Islet precursor cell (in vitro differentiated cells): ENCODE results near the gene TRAPPC10.

Source experiments
- DNase-seq: peaks from one replicate; pipeline ENCODE4 v3.0.0-alpha.2; 2018

TRAPPC10 gene

GRCh38 chr21:44003307-44003966 lies 8.7 kb upstream of the TRAPPC10 start:
- no peak for DNase-seq

- no peak for DNase-seq
Observed at GRCh38 chr21:44005071-44005470, 7.0 kb upstream of the TRAPPC10 start.

DNA sequence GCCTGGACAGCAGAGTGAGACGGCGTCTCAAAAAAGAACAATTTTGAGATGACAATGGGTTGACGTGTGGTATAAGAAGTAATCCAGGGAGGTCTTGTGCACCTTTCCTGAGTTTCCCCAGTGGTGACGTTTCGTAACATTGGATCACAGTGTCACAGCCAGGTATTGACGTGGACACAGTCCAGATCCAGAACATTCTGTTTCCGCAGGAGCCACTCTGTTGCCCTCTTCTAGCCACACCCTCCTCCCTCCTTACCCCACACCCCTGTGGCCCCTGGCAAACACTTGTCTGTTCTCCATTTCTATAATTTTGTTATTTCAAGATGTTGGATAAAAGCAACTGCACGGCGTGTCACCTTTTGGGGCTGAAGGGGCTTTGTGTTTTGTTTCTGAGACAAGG lies 6.5 kb upstream of the TRAPPC10 start:
- no peak for DNase-seq

DNA sequence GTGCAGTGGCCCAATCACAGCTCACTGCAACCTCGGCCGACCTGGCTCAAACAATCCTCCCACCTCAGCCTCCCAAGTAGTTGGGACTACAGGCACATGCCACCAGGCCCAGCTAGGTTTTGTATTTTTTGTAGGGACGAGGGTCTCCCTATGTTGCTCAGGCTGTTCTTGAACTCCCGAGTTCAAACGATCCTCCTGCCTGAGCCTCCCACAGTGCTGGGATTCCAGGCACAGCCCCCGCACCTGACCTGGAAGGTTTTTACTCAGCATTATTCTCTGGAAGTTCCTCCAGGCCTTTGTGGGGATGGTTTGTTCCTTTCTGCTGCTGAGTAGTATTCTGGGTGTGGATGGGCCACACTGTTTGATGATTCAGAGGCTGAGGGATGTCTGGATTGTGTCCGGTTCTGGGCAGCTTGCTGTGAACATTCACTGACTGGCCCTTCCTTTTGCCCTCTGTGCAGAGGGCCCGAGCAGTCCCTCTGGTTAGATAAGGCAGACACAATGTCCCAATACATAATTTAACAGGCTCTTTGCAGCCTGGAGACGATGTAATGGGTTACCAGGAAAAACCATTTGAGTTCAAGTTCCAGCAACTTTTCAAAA lies 6.0 kb upstream of the TRAPPC10 start:
- DNase-seq = peak; percentile 96

GRCh38 chr21:44006656-44007055 lies 5.5 kb upstream of the TRAPPC10 start:
- peak; percentile 71 for DNase-seq

GRCh38 chr21:44010429-44010828 lies 1.7 kb upstream of the TRAPPC10 start:
- DNase-seq = peak; percentile 67

- DNase-seq = no peak
Observed at GRCh38 chr21:44011123-44011522, 986 bp upstream of the TRAPPC10 start.

GRCh38 chr21:44012474-44013379 lies 618 bp downstream of the TRAPPC10 start:
- peak; percentile 82 for DNase-seq

DNA sequence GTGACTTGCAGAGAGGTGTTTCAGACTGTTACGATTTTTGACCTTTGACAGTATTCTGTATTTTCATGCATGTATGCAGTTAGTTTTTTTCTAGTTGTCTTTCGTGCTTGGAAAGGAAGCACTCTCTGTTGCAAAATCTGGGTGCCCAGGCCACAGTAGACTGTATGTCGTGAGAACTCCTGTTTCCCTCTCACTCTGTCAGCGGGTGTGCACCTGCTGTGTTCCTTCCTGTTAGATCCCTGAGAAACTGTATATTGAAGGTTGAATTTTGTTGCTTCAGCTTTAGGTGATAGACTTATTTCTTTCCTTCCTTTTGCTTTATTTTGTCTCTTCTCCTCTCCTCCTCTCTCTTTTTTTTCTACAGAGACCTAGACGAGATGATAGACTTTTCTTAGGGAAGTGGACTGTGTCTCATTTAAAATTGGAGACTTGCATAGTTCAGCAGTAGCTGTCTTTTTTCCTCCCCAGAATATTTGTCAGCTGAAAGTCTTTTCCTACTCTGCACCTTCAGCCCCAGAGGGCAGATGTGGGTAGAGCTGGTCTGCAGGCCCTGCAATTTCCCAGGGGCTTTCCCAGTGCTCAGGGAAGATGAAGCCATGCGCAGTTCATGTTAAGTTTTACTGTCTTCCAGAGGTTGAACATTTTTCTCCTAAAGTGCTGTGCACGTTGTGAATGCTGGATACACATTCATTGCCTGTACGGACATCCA lies 1.4 kb downstream of the TRAPPC10 start:
- DNase-seq = no peak

GRCh38 chr21:44017601-44018000 lies 5.5 kb downstream of the TRAPPC10 start:
- DNase-seq = no peak

DNA sequence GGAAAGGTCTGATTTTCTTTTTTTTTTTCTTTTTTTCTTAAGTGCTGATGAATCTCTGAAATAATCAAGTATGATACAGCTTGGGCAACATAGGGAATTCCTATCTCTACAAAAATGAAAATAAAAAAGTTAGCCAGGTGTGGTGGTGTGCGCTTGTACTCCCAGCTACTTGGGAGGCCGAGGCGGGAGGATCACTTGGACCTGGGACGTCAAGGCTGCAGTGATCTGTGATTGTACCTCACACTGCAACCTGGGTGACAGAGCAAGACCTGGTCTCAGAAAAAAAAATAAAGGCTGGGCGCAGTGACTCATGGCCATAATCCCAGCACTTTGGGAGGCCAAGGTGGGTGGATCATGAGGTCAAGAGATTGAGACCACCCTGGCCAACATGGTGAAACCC lies 6.0 kb downstream of the TRAPPC10 start:
- DNase-seq = no peak

GRCh38 chr21:44018813-44019567 lies 6.9 kb downstream of the TRAPPC10 start:
- no peak for DNase-seq

GRCh38 chr21:44019568-44019958 lies 7.5 kb downstream of the TRAPPC10 start:
- DNase-seq = no peak

GRCh38 chr21:44020551-44020950 lies 8.4 kb downstream of the TRAPPC10 start:
- no peak for DNase-seq

DNA sequence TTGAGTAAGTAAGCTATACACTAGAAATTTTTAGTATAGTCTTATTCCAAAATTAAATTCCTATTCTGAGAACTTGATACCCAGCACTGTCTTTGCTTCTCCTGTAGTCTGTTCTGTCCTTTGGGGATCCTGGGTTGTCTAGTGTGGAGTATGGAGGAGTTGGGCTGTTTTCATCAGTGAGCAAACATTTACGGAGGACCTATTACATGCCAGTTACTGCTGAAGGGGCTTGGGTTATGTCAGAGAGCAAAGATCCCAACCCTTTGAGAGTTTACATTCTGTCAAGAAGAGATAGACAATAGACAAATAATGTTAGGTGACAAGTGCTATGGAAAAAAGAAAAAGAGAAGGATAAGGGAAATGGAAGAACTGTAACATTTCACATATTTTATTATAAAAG lies 9.0 kb downstream of the TRAPPC10 start:
- DNase-seq = no peak

- peak; percentile 19 for DNase-seq
Observed at GRCh38 chr21:44024257-44024656, 12.1 kb downstream of the TRAPPC10 start.

DNA sequence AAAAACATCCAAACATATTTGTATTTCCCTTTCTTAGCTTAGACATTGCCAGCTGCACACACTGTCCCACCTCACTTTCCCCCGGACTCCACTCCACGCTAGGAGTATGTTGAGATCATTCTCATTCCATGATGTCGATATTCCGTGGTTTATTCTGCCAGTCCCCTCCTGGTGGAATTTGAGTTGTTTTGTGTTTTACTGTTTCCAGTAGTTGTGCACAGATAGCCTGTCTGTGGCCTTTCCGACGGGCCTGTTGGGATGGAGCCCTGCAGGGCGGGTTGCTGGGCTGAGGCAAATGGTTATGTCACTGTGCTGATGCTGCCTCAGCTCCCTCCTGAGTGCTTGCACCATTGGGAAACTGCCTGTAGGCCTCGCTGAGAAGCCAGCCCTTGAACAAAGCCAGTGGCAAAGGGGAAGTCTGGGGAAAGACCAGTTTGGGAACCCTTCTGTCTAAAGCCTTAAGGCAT lies 12.8 kb downstream of the TRAPPC10 start:
- peak; percentile 88 for DNase-seq

- DNase-seq = peak; percentile 21
Observed at GRCh38 chr21:44027607-44028286, 15.6 kb downstream of the TRAPPC10 start.

GRCh38 chr21:44028287-44028659 lies 16.2 kb downstream of the TRAPPC10 start:
- peak; percentile 23 for DNase-seq

GRCh38 chr21:44029460-44030087 lies 17.5 kb downstream of the TRAPPC10 start:
- no peak for DNase-seq

DNA sequence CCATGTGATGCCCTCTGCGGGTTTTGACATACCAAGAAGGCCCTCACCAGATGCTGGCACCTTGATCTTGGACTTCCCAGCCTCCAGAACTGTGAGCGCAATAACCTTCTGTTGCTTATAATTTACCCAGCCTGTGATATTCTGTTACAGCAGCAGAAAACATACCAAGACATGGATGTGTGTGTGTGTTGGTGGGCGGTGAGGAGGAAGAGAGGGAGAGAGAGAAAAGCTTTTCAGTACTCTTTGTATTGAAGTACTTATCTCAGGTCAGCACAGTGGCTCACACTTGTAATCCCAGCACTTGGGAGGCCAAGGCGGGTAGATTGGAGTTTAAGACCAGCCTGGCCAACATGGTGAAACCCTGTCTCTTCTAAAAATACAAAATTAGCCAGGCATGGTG lies 23.1 kb downstream of the TRAPPC10 start:
- DNase-seq = peak; percentile 19
